Epithelial cell of proximal tubule (primary cell): ENCODE data around the gene SERPINB4. TPM values are rescaled to one million over a fixed set of nuclear protein-coding genes. Genes with fewer than 3 reads are reported as not detected.
"Not testable (repeated sequence)": the region's sequence is repeated elsewhere in the genome, so short reads cannot be mapped to it uniquely, and the experiment has no call there.

Source experiments
- DNase-seq: peaks from one replicate; pipeline ENCODE4 v3.0.0-alpha.2; 2011; ENCODE audit warnings: low read depth
- H3K4me3 ChIP-seq: 2 replicates; pipeline ENCODE4 v1.5.1; 2011; ENCODE audit warnings: low read depth, mild to moderate bottlenecking, low read length
- CTCF ChIP-seq: conservative IDR thresholded peaks from 2 replicates; pipeline ENCODE4 v1.5.1; 2012; ENCODE audit warnings: low read depth, mild to moderate bottlenecking, low read length
- total RNA-seq: library from RNA; depleted of rRNA; stranded (reverse); fragments of >200 nt; gene quantifications from 2 replicates; pipeline ENCODE4 v1.2.3, GENCODE V29; 2015

SERPINB4 gene
- not detected in 2 replicates for total RNA-seq

GRCh38 chr18:63644142-63644541 lies at the start of gene SERPINB4:
Gene SERPINB4, minus strand, starts transcription at chr18:63644256. Its CDS starts 679 bp downstream, at chr18:63643577.
- not testable (repeated sequence) for H3K4me3 ChIP-seq, DNase-seq

- no peak overlapping the region for H3K4me3 ChIP-seq
- DNase-seq, result no peak
- no peak for TF ChIP-seq CTCF
These were observed 45.0 kb upstream of the SERPINB4 start for GRCh38 chr18:63689064-63689463.

GRCh38 chr18:63686871-63687270 lies 42.8 kb upstream of the SERPINB4 start:
- TF ChIP-seq CTCF, result no peak
- no peak for DNase-seq
- H3K4me3 ChIP-seq, result no peak overlapping the region

GRCh38 chr18:63684718-63685117 lies 40.7 kb upstream of the SERPINB4 start:
- no peak overlapping the region for H3K4me3 ChIP-seq
- no peak for DNase-seq
- no peak for TF ChIP-seq CTCF

- no peak for DNase-seq
- H3K4me3 ChIP-seq, result no peak overlapping the region
- no peak for TF ChIP-seq CTCF
These were observed 39.8 kb upstream of the SERPINB4 start for GRCh38 chr18:63683890-63684289.

GRCh38 chr18:63683152-63683551 lies 39.1 kb upstream of the SERPINB4 start:
- peak; percentile 93 for DNase-seq
- H3K4me3 ChIP-seq, result no peak overlapping the region
- TF ChIP-seq CTCF, result no peak

- DNase-seq, result peak; percentile 19
- H3K4me3 ChIP-seq, result no peak overlapping the region
- no peak for TF ChIP-seq CTCF
These were observed 37.6 kb upstream of the SERPINB4 start for GRCh38 chr18:63681449-63682340.
